Nephron (organoid): ENCODE data around the gene SF1.

ENCODE experiments used
- H3K27ac Mint-ChIP-seq, 3 experiments: 2 replicates each; pipeline ENCODE4 v1.8.0; 2020; ENCODE audit warnings: mixed read lengths in 3 of 3, mild to moderate bottlenecking in 2 of 3, moderate library complexity in 1 of 3
- H3K27me3 Mint-ChIP-seq: 2 replicates; pipeline ENCODE4 v1.8.0; 2021; ENCODE audit warnings: low read depth, mild to moderate bottlenecking, moderate library complexity, mixed read lengths
- H3K36me3 Mint-ChIP-seq: 2 replicates; pipeline ENCODE4 v1.8.0; 2020; ENCODE audit warnings: low read depth, mixed read lengths
- H3K4me1 Mint-ChIP-seq: 2 replicates; pipeline ENCODE4 v1.8.0; 2020; ENCODE audit warnings: mixed read lengths
- H3K4me3 Mint-ChIP-seq, 3 experiments: 2 replicates each; pipeline ENCODE4 v1.8.0; 2020; ENCODE audit warnings: mild to moderate bottlenecking in 3 of 3, mixed read lengths in 3 of 3, moderate library complexity in 2 of 3
- H3K9me3 Mint-ChIP-seq: 2 replicates; pipeline ENCODE4 v1.8.0; 2020; ENCODE audit warnings: mixed read lengths
- CTCF ChIP-seq, 3 experiments: fragments of 200-600 bp; sonication (generic); IDR thresholded peaks; one replicate each; pipeline ENCODE4 v1.5.0; 2021; ENCODE audit warnings: antibody characterized with exemption in 3 of 3; ENCODE audit not compliant: unreplicated experiment in 3 of 3

The SF1 gene

GRCh38 chr11:64792482-64792881 lies 14.1 kb upstream of the SF1 start:
- H3K9me3 Mint-ChIP-seq: no peaks in the 10 kb centered on the region
- no peak overlapping the region for H3K4me3 Mint-ChIP-seq
- H3K36me3 Mint-ChIP-seq: peaks cover 4% of the 10 kb centered on the region
- H3K27ac Mint-ChIP-seq: no peak overlapping the region
- peaks cover 4% of the 10 kb centered on the region for H3K27me3 Mint-ChIP-seq
- no peak for TF ChIP-seq CTCF (IDR thresholded peaks at IDR 0.05; ENCODE audit: unreplicated experiment in 3 of 3)
- no peaks in the 10 kb centered on the region for H3K4me1 Mint-ChIP-seq

GRCh38 chr11:64791781-64792291 lies 13.5 kb upstream of the SF1 start:
- Mint-ChIP-seq H3K27ac (no peak overlapping the region), H3K4me3 (no peak overlapping the region), H3K4me1 (no peaks in the 10 kb centered on the region), H3K9me3 (no peaks in the 10 kb centered on the region), H3K36me3 (peaks cover 4% of the 10 kb centered on the region), H3K27me3 (peaks cover 4% of the 10 kb centered on the region)
- no peak for TF ChIP-seq CTCF (IDR thresholded peaks at IDR 0.05; ENCODE audit: unreplicated experiment in 3 of 3)

- TF ChIP-seq CTCF (IDR thresholded peaks at IDR 0.05; ENCODE audit: unreplicated experiment in 3 of 3): no peak
- H3K27me3 Mint-ChIP-seq: peaks cover 4% of the 10 kb centered on the region
- no peak overlapping the region for H3K4me3 Mint-ChIP-seq
- no peak overlapping the region for H3K27ac Mint-ChIP-seq
- no peaks in the 10 kb centered on the region for H3K9me3 Mint-ChIP-seq
- no peaks in the 10 kb centered on the region for H3K36me3 Mint-ChIP-seq
- H3K4me1 Mint-ChIP-seq: no peaks in the 10 kb centered on the region
Measured at GRCh38 chr11:64790205-64791095, 12.1 kb upstream of the SF1 start.

- H3K27ac Mint-ChIP-seq: no peak overlapping the region
- peaks cover 4% of the 10 kb centered on the region for H3K27me3 Mint-ChIP-seq
- no peaks in the 10 kb centered on the region for H3K4me1 Mint-ChIP-seq
- no peaks in the 10 kb centered on the region for H3K9me3 Mint-ChIP-seq
- H3K36me3 Mint-ChIP-seq: peaks cover 4% of the 10 kb centered on the region
- TF ChIP-seq CTCF (IDR thresholded peaks at IDR 0.05; ENCODE audit: unreplicated experiment in 3 of 3): no peak
- H3K4me3 Mint-ChIP-seq: no peak overlapping the region
Measured at GRCh38 chr11:64789331-64790204, 11.2 kb upstream of the SF1 start.

- H3K36me3 Mint-ChIP-seq: peaks cover 4% of the 10 kb centered on the region
Measured at GRCh38 chr11:64788321-64789215, 10.2 kb upstream of the SF1 start.

More at GRCh38 chr11:64788321-64789215, 10.2 kb upstream of the SF1 start:
- Mint-ChIP-seq H3K4me1 (no peaks in the 10 kb centered on the region), H3K27me3 (peaks cover 1% of the 10 kb centered on the region), H3K27ac (no peak overlapping the region), H3K4me3 (no peak overlapping the region), H3K9me3 (no peaks in the 10 kb centered on the region)
- no peak for TF ChIP-seq CTCF (IDR thresholded peaks at IDR 0.05; ENCODE audit: unreplicated experiment in 3 of 3)
